ENCODE results near the gene DDA1. TPM values are rescaled to one million over a fixed set of nuclear protein-coding genes. Genes with fewer than 3 reads are reported as not detected.
A peak's percentile ranks its signal among the peaks of the same experiment; 100 is the strongest.

Gene DDA1
- total and polyA plus RNA-seq, 2 of the 13 experiments (the other 11 are each of a cell fraction or from before 2014, with no cell fraction given): 24.5 to 26.0 TPM

DNA sequence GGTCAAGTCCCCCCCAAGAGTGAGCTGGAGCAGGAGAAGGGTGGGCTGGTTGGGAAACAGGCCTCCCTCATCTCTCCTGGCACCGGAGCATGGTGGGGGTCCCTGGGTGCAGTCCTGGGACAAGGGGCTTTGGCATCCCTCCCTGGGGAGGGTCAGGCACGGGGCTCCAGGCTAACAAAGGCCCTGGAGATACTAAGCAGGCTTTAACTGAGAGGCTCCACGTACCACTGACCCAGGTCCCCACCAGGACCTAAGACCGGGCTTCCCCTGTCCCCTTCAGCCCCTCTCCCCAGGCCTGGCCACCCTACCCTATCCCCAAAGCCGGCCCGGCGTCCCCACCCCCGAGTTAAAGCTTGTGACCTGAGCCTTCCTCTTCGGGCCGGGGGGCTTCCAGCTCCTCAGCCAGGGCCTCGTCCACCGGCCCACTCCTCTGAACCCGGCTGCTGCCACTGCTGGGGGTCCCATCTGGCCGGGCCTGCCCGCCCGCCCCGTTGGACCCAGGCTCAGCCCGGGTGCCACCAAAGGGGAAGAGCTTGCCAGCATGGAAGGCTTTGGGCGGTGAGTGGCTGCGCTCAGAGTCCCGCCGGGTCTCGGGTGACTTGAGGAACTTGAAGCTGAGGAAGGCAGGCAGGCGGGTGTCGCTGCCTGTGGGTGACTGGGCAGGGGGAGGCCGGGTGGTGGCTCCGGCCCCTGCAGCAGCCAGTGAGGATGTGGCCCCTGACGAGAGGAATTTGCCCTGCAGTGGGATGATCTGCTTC is 15.2 kb downstream of the DDA1 start:
- no peaks in the 10 kb centered on the region for H3K9me3 ChIP-seq (ENCODE audit: low read length)
- POLR2A ChIA-PET: interaction anchor here (1.0 kb wide), 1 partner anchor 8 kb away, joined by 5 read pairs; no protein-coding TSS in a partner anchor
- no peaks in the 10 kb centered on the region for H4K20me1 ChIP-seq (ENCODE audit: insufficient read depth, low read length)
- no peak for ATAC-seq
- no peaks in the 10 kb centered on the region for H3K4me1 ChIP-seq (ENCODE audit: insufficient read depth, low read length)
- H3K4me2 ChIP-seq (ENCODE audit: low read depth, low read length): no peak overlapping the region
- intact Hi-C loops (cut with micrococcal nuclease; ENCODE audit: unreplicated experiment) (no loop called here), in situ Hi-C loops (cut with HindIII; ENCODE audit: extremely low pct_ligation_motif_present, low pct_unique_long_range_greater_than_20kb) (no loop called here)
- no peak for FAIRE-seq
- no peak for DNase-seq (ENCODE audit: low spot score)
- H3K36me3 ChIP-seq (replicated peaks in 1 of 2; ENCODE audit: control insufficient read depth in 1 of 2, insufficient read depth in 2 of 2, low read length in 2 of 2): peaks cover 3 to 19% of the 10 kb centered on the region in 2 experiments; a peak in 2 of 5 replicates
- TF ChIP-seq AGO2 (optimal IDR thresholded peaks at IDR 0.05; ENCODE audit: low read depth, low read length) (peak; percentile 30), HMGA1 (CRISPR knock-in tag; conservative IDR thresholded peaks at IDR 0.05) (no peak), RBFOX2 (IDR thresholded peaks at IDR 0.05; ENCODE audit: low read depth, low read length) (0 out of 2 replicates have a peak, but pooled peaks have one; percentile 28)
- no peaks in the 10 kb centered on the region for H3K79me2 ChIP-seq (ENCODE audit: insufficient read depth, low read length)
- H3K4me3 ChIP-seq (replicated peaks in 1 of 3; ENCODE audit: insufficient read depth in 1 of 3, low read depth in 2 of 3, low read length in 3 of 3): no peak overlapping the region
- H2AFZ ChIP-seq (ENCODE audit: low read length): no peak overlapping the region
- WGBS (ENCODE audit: low lambda C conversion rate): 95% methylated on average over 15 of the region's 28 CpGs
- CTCF ChIA-PET (ENCODE audit: low intra/inter-chr PET ratio, low total read pairs): no interaction called here
- H3K27ac ChIP-seq (ENCODE audit: extremely low read length, insufficient read depth, low read length): no peak overlapping the region
- no TSS peak for BruUV-seq (replicated peaks)
- no peaks in the 10 kb centered on the region for H3K27me3 ChIP-seq (ENCODE audit: control insufficient read depth in 1 of 2, insufficient read depth in 2 of 2, low read length in 2 of 2)
- no peak overlapping the region for H3K9ac ChIP-seq (ENCODE audit: insufficient read depth, low read depth, low read length)

- no peak for ATAC-seq
- in situ Hi-C loops (cut with HindIII; ENCODE audit: extremely low pct_ligation_motif_present, low pct_unique_long_range_greater_than_20kb) (no loop called here), intact Hi-C loops (cut with micrococcal nuclease; ENCODE audit: unreplicated experiment) (no loop called here)
- Histone ChIP-seq H2AFZ (ENCODE audit: low read length) (no peak overlapping the region), H3K9me3 (ENCODE audit: low read length) (no peaks in the 10 kb centered on the region), H3K36me3 (replicated peaks in 1 of 2; ENCODE audit: control insufficient read depth in 1 of 2, insufficient read depth in 2 of 2, low read length in 2 of 2) (peaks cover 3 to 15% of the 10 kb centered on the region in 2 experiments; a peak in 2 of 5 replicates), H4K20me1 (ENCODE audit: insufficient read depth, low read length) (no peaks in the 10 kb centered on the region), H3K9ac (ENCODE audit: insufficient read depth, low read depth, low read length) (no peak overlapping the region), H3K4me1 (ENCODE audit: insufficient read depth, low read length) (no peaks in the 10 kb centered on the region), H3K79me2 (ENCODE audit: insufficient read depth, low read length) (no peaks in the 10 kb centered on the region), H3K27me3 (ENCODE audit: control insufficient read depth in 1 of 2, insufficient read depth in 2 of 2, low read length in 2 of 2) (no peaks in the 10 kb centered on the region), H3K4me3 (replicated peaks in 1 of 3; ENCODE audit: insufficient read depth in 1 of 3, low read depth in 2 of 3, low read length in 3 of 3) (no peak overlapping the region), H3K27ac (ENCODE audit: extremely low read length, insufficient read depth, low read length) (no peak overlapping the region), H3K4me2 (ENCODE audit: low read depth, low read length) (no peak overlapping the region)
- DNase-seq (ENCODE audit: low spot score): no peak
- ChIA-PET CTCF (ENCODE audit: low intra/inter-chr PET ratio, low total read pairs) (no interaction called here), POLR2A (no interaction called here)
- TF ChIP-seq FOSL1 (CRISPR knock-in tag; IDR thresholded peaks at IDR 0.05; ENCODE audit: borderline replicate concordance) (no peak), ELK4 (CRISPR knock-in tag; IDR thresholded peaks at IDR 0.05; ENCODE audit: borderline replicate concordance) (no peak), CREB3 (CRISPR knock-in tag; IDR thresholded peaks at IDR 0.05) (no peak), ATF7-NPFF (CRISPR knock-in tag; IDR thresholded peaks at IDR 0.05; ENCODE audit: low read depth) (no peak), PHF8 (CRISPR knock-in tag; IDR thresholded peaks at IDR 0.05) (no peak), AGO2 (optimal IDR thresholded peaks at IDR 0.05; ENCODE audit: low read depth, low read length) (peak; percentile 34)
- TF ChIP-seq, protein P1, sequence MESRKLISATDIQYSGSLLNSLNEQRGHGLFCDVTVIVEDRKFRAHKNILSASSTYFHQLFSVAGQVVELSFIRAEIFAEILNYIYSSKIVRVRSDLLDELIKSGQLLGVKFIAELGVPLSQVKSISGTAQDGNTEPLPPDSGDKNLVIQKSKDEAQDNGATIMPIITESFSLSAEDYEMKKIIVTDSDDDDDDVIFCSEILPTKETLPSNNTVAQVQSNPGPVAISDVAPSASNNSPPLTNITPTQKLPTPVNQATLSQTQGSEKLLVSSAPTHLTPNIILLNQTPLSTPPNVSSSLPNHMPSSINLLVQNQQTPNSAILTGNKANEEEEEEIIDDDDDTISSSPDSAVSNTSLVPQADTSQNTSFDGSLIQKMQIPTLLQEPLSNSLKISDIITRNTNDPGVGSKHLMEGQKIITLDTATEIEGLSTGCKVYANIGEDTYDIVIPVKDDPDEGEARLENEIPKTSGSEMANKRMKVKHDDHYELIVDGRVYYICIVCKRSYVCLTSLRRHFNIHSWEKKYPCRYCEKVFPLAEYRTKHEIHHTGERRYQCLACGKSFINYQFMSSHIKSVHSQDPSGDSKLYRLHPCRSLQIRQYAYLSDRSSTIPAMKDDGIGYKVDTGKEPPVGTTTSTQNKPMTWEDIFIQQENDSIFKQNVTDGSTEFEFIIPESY (CRISPR knock-in tag; IDR thresholded peaks at IDR 0.05): peak; percentile 65; the same call in 1 of the 2 replicates
- WGBS (ENCODE audit: low lambda C conversion rate): 97% methylated on average over 14 of the region's 20 CpGs
- FAIRE-seq: no peak
- no TSS peak for BruUV-seq (replicated peaks)
Observed at GRCh38 chr19:17325133-17325532, 15.8 kb downstream of the DDA1 start.
